Dermis blood vessel endothelial cell (primary cell): ENCODE results near the gene C15orf40. TPM values are rescaled to one million over a fixed set of nuclear protein-coding genes. Genes with fewer than 3 reads are reported as not detected.
"Not testable (repeated sequence)": the region's sequence is repeated elsewhere in the genome, so short reads cannot be mapped to it uniquely, and the experiment has no call there.

Experiments
- DNase-seq: peaks from one replicate; pipeline ENCODE4 v3.0.0; 2010
- total RNA-seq: library from RNA; depleted of rRNA; stranded (reverse); fragments of >200 nt; gene quantifications from 2 replicates; pipeline ENCODE4 v1.2.3, GENCODE V29; 2014

The C15orf40 gene
- 11.9 and 14.1 TPM in 2 replicates for total RNA-seq

GRCh38 chr15:83011271-83012075 lies at the start of gene C15orf40:
Gene C15orf40, minus strand, starts transcription at chr15:83011639. Its CDS starts 32 bp downstream, at chr15:83011607.
- DNase-seq, result peak; percentile 95

GRCh38 chr15:83057696-83058376 lies 46.4 kb upstream of the C15orf40 start:
- DNase-seq, result no peak

DNA sequence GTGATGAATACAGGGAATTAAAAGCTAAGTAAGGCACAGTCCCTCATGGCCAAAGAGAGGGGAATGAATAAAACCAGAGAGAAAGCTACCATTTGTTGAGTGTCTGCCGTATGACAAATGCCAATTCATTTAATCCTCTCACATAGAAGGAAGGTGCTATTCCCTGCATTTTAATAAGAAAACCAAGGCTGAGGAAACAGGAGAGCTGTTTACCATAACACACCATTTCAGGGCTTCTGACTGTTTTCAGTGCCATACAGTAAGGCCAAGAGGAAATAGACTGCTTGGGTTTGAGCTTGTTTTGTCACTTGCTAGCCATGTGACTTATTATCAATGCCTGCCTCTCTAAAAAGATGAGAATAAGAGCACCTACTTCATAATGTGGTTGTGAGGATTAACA lies 45.6 kb upstream of the C15orf40 start:
- DNase-seq, result no peak

DNA sequence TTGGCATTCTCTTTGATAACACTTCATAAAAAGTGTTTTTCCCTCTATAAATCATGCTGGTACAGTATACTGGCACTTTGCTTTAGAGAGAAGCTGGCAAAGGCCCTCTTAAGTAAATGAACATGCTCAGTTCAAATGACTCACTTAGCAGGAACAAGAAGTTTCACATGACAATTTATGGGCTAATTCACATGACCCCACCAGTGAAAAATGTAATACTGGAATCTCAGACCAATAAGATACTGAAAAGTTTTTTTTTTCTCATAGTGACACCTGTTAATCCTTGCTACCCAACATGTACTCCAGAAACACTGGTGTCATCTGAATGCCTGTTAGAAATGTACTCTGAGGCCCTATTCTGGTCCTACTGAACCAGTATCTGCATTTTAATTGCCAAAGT lies 41.7 kb upstream of the C15orf40 start:
- DNase-seq, result peak; percentile 58

GRCh38 chr15:83046558-83047127 lies 35.2 kb upstream of the C15orf40 start:
- DNase-seq, result peak; percentile 61

DNA sequence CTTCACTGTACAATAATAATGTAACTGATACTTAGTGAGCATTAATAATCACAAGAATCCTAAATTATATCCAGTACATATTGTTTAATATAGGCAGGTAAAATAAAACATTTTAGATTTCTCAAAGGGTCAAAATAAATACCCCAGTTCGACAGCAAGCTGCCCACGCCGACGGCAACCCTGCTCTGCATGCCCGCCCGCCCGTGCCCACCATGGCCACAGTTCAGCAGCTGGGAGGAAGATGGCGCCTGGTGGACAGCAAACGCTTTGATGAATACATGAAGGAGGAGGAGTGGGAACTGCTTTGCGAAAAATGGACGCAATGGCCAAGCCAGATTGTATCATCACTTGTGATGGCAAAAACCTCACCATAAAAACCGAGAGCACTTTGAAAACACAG lies 32.7 kb upstream of the C15orf40 start:
- no peak for DNase-seq

GRCh38 chr15:83039206-83039605 lies 27.8 kb upstream of the C15orf40 start:
- no peak for DNase-seq

GRCh38 chr15:83036253-83036652 lies 24.8 kb upstream of the C15orf40 start:
- no peak for DNase-seq

GRCh38 chr15:83031234-83031633 lies 19.8 kb upstream of the C15orf40 start:
- not testable (repeated sequence) for DNase-seq

DNA sequence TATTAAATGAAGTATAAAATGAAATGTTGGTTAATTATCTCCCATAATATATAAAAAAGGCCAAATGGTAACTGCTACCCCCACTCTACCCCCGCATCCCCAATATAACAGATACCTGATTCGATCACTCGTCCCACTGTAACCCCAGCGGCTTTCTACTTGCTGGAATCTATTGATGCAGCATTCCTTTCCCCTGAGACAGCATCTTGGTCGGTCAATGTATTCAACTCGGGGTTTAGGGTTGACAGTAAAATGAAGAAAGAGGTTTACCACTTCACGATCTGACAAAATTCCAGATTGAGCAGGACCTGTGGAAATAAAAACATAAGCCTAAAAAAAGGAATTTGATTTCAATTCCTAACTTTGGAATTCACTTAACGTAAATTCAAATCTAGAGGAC lies 18.6 kb upstream of the C15orf40 start:
- DNase-seq, result no peak

DNA sequence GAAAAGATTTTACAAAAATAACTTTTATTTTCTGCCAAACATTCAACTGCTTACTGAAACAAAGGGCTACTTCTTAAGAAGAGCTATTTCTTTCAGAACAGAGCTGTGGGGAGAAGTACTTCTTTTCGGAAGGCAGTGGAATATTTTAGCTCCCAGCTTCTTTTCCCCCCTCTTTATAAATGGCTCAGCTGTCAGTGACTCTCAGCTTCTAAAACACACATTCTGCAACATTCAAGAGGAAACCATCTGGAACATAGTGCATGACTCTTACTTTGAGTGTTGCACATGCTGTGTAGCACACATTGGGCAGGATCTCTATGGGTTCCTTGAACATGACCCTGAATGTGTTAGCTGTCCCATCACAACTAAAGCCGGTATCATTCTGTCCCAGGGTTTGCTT lies 7.0 kb upstream of the C15orf40 start:
- no peak for DNase-seq

DNA sequence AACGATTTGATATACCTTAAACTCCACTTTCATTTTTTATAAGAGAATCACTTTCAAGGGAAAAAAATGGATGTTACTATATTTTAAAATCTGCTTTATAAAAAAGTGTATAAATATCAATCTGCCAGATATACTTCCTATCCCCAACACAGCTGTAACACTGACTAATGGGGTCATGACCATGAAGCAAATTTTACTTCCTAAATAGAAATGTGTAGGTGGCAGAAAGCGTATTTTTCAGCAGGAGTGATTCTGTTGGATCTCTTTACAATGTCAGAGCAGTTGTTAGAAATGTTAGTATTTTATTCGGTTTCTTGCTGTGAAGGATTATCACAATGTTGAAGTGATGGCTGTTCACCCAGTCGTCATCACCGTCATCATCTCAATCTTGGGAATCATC lies 5.5 kb upstream of the C15orf40 start:
- DNase-seq, result peak; percentile 53

- no peak for DNase-seq
Observed at GRCh38 chr15:83015361-83015760, 3.9 kb upstream of the C15orf40 start.

DNA sequence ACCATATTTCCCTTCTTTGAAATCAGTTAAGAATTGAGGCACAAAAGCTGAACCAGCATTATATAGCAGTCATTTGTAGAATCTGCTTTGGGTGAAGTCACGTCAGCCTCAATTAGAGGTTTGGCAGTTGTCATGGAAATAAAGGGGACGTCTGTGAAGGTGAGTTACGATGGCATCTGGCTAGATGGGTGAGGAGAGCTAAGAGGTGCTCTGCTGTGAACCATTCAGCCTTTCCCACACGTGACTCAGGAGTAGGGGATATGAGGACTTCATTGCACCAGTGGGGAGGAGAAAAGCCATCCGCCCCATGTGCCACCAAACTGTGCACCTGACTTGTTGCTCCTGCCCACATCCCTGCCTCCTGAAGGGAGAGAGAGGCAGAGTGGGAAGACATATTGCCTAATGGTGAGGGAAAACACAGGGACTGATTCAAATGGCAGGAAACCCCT lies 2.8 kb upstream of the C15orf40 start:
- no peak for DNase-seq

DNA sequence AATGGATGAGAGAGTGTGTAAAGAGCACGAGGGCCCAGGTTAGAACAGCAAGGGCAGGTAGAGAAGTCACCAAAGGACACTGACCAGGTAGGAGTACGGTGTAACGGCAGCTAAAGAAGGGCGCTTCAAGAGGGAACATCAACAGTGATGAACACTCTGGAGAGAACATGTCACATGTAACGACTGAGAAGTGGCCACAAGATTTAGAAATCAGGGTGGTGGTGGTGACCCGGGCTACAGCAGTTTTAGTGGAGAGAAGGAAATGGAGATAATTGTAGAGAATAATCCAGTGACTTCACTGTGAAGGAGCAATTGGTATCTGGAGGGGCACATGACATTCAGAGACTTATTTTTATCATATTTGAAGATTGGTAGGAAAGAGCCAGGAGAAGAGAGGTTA lies 1.2 kb upstream of the C15orf40 start:
- no peak for DNase-seq

DNA sequence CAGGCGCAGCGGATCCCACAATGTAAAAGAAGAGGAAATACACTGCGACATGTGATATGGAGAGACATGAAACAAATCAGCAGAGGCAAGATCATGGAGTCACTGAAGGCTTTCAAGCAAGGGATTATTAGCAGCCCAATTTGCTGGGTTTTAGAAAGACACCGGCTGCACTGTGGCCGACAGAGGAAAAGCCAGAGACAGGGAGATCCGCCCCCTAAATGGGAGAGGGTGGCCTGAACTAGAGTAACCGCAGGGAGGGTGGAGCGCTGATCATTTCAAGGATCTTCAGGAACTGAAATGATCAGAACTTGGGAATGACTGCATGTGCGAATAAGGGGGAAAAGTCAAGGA lies 612 bp upstream of the C15orf40 start:
- no peak for DNase-seq

DNA sequence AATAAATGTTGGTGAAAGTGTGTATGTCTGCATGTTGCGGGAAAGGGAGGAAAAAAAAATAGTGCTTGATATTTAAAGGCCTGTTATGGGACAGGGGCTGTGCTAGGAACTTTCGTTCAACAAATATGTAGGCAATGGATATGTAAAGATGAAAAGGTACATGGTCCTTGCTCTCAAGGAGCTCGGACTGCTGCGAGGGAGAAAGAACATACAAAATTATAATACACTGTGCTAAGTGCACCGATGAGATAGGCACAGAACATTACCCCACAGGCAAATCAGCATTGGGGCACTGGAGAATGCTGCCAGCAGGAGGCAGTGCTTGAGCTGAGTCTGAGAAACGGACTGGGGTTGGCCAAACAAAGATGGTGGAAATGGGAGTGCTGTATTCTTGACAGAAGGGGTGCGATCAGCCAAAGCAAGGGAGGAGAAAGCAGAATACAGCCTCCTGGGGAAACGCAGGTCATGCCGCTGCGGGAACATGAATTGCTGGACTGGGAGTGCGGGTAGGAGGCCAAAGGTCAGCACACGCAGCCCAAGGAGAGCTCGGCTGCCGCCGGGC lies 649 bp downstream of the C15orf40 start:
- peak; percentile 91 for DNase-seq

- DNase-seq, result not testable (repeated sequence)
Observed at GRCh38 chr15:83000672-83001031, 10.8 kb downstream of the C15orf40 start.

DNA sequence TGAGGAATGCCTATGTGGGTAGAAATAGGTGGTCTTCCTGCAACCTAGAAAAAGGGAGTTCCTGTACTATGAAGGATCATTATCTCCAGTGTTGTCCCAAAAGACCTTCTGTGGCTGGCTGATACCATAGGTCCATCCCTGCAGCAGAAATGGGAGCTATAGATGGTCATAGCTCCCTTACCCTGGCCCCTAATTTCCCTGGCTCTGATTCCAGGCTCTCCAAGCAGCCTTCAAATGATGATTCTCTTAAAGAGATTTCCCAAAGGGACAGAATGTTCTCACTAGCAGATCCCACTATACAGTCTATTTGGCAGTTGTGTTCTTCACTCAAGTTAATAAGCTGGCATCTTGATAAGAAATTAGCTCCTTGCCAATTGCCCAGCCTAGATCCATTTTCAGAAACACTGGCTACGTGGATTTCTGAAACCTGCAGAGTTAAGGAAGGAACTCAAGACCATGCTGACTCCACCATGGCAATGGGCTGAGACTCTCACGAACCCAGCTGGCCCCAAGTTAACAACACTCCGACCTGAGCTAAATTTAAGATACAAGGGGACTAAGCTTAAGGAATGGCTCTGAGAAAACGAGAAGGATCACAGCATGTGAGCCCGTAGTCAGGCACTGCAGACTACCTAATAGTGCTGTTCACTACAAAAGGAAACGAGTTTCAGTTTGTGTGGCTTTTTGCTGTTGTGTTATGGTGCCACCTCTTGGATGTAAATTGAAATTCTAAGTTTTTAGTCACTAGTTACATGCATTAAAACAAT lies 11.4 kb downstream of the C15orf40 start:
- peak; percentile 71 for DNase-seq

DNA sequence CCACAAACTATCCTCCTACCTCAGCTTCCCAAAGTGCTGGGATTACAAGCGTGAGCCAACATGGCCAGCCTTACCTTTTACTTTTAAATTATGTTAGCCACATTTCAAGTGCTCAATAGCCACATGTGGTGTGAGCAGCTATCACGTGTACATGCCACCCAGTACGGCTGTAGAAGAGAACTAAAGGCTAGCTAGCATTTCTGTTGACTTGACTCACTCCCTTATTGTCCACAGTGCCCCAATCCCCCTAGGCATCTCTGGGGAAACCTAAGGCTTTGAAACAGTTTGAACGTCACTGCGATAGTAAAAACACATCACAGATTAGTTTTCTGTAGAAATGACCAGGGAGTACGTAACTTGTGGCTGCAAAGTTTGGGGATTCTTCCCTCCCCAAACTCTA lies 12.0 kb downstream of the C15orf40 start:
- no peak for DNase-seq

- no peak for DNase-seq
Observed at GRCh38 chr15:82995938-82996337, 15.5 kb downstream of the C15orf40 start.

- DNase-seq, result no peak
Observed at GRCh38 chr15:82995076-82995475, 16.4 kb downstream of the C15orf40 start.

DNA sequence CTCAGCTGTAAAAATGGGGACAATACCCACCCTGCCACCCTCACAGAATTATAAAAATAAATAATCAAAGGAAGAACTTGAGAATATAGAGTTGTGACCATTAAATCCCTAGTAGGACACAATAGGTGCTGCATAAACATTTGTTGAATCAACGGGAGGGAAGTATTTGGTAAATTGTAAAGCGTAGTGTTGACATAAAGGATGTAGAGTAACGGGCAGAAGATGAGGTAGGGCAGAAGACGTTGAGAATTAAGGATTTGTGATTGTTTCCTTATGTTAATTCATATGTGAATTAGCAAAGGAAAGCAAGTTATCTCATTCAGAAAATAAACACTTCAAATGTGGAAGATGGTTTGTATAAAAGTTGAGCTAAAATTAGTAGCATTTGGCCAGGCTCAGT lies 18.3 kb downstream of the C15orf40 start:
- no peak for DNase-seq
